A549 (cell line): ENCODE data around the gene PODXL2. TPM values are rescaled to one million over a fixed set of nuclear protein-coding genes. Genes with fewer than 3 reads are reported as not detected.

Experiments used
- ATAC-seq, 2 experiments: fragments of 200-7000 bp in 1 of 2; fragments of >200 bp in 1 of 2; cut with Nextera tagmentation in 1 of 2; cut with Tn5 transposase in 1 of 2; 3 replicates each; pipeline versions ENCODE4 v1.8.0 to v1.9.1; 2018 to 2020; ENCODE audit warnings: mild to moderate bottlenecking in 1 of 2, moderate library complexity in 1 of 2
- CTCF ChIA-PET: fragments of 300-600 bp; sonication (Branson Sonifier 250); formaldehyde crosslinking; extraction: SDS; loops from one replicate; lab custom pipeline; 2021; ENCODE audit warnings: antibody characterized with exemption, inconsistent platforms; lab: Yijun Ruan, JAX
- POLR2A ChIA-PET: fragments of 350-600 bp; formaldehyde crosslinking; extraction: SDS; loops from one replicate; lab custom pipeline; 2021; ENCODE audit warnings: antibody characterized with exemption, inconsistent platforms; lab: Yijun Ruan, JAX
- DNase-seq, 2 experiments: peaks; one replicate each; pipeline versions ENCODE4 v3.0.0 to v3.0.0-alpha.2; 2011 to 2016; ENCODE audit warnings: low read depth in 1 of 2, low spot score in 1 of 2
- FAIRE-seq: peaks from 2 replicates; lab custom pipeline; 2011; peaks lifted over from hg19 to GRCh38; lab: Jason Lieb, UNC
- H3K27ac ChIP-seq, 2 experiments: fragments of >200 bp; sonication (Bioruptor Twin); formaldehyde crosslinking; 3 replicates each; pipeline ENCODE4 v1.5.1; 2016 to 2017
- H3K4me1 ChIP-seq: fragments of >200 bp; sonication (Bioruptor Twin); formaldehyde crosslinking; 3 replicates; pipeline ENCODE4 v1.6.1; 2016
- H3K4me2 ChIP-seq: fragments of >200 bp; sonication (Bioruptor Twin); formaldehyde crosslinking; 3 replicates; pipeline ENCODE4 v1.6.1; 2016
- H3K4me3 ChIP-seq: fragments of >200 bp; sonication (Bioruptor Twin); formaldehyde crosslinking; 3 replicates; pipeline ENCODE4 v1.5.1; 2016
- H3K9me3 ChIP-seq: fragments of >200 bp; sonication (Bioruptor Twin); formaldehyde crosslinking; 3 replicates; pipeline ENCODE4 v1.6.1; 2016
- ATOH8 ChIP-seq: fragments of 250-450 bp; sonication (Bioruptor Pico); IDR thresholded peaks from 2 replicates; pipeline ENCODE4 v1.5.0; 2020; ENCODE audit warnings: low read depth, mild to moderate bottlenecking, moderate library complexity
- CEBPB ChIP-seq, 2 experiments: fragments of >200 bp in 1 of 2; sonication (Bioruptor Twin) in 1 of 2; formaldehyde crosslinking in 1 of 2; IDR thresholded peaks; 2 replicates each; pipeline ENCODE4 v1.6.1; 2012 to 2016
- CHD2 ChIP-seq: fragments of 150-350 bp; IDR thresholded peaks from 2 replicates; pipeline ENCODE4 v1.6.1; 2014; ENCODE audit warnings: low read length; ENCODE audit not compliant: partially characterized antibody
- CHD4 ChIP-seq: fragments of 200-600 bp; sonication (generic); IDR thresholded peaks from 2 replicates; pipeline ENCODE4 v1.6.1; 2016; ENCODE audit warnings: antibody characterized with exemption, mild to moderate bottlenecking, borderline replicate concordance
- CTCF ChIP-seq: fragments of >200 bp; sonication (Bioruptor Twin); formaldehyde crosslinking; IDR thresholded peaks from 3 replicates; pipeline ENCODE4 v1.5.1; 2016
- E2F6 ChIP-seq: IDR thresholded peaks from 2 replicates; pipeline ENCODE4 v1.6.1; 2012; ENCODE audit warnings: low read depth, borderline replicate concordance
- EHMT2 ChIP-seq: fragments of 200-600 bp; sonication (generic); IDR thresholded peaks from 2 replicates; pipeline ENCODE4 v1.6.1; 2016; ENCODE audit warnings: antibody characterized with exemption, low read depth, mild to moderate bottlenecking, moderate library complexity
- ELK1 ChIP-seq: fragments of 150-350 bp; IDR thresholded peaks from 2 replicates; pipeline ENCODE4 v1.6.1; 2014; ENCODE audit warnings: low read depth, mild to moderate bottlenecking, low read length
- FOSB ChIP-seq: fragments of 250-450 bp; sonication (Bioruptor Pico); IDR thresholded peaks from 2 replicates; pipeline ENCODE4 v1.5.0; 2020; ENCODE audit warnings: mild to moderate bottlenecking, moderate library complexity
- GATA3 ChIP-seq: IDR thresholded peaks from 2 replicates; pipeline ENCODE4 v1.6.1; 2012; ENCODE audit warnings: borderline replicate concordance
- HDAC2 ChIP-seq: fragments of 200-600 bp; sonication (generic); IDR thresholded peaks from 2 replicates; pipeline ENCODE4 v1.6.1; 2016
- HMGXB4 ChIP-seq: fragments of 250-450 bp; sonication (Bioruptor Pico); IDR thresholded peaks from 2 replicates; pipeline ENCODE4 v1.5.0; 2021; ENCODE audit warnings: mild to moderate bottlenecking, moderate library complexity, borderline replicate concordance
- HOXA7 ChIP-seq: fragments of 250-450 bp; sonication (Bioruptor Pico); IDR thresholded peaks from 2 replicates; pipeline ENCODE4 v1.5.0; 2020; ENCODE audit warnings: mild to moderate bottlenecking, moderate library complexity
- HOXB13 ChIP-seq: fragments of 250-450 bp; sonication (Bioruptor Pico); IDR thresholded peaks from 2 replicates; pipeline ENCODE4 v1.5.0; 2020; ENCODE audit warnings: low read depth, mild to moderate bottlenecking, moderate library complexity
- JUN ChIP-seq, 2 experiments: fragments of >200 bp; sonication (Bioruptor Twin); formaldehyde crosslinking; IDR thresholded peaks; 2 replicates in 1 of 2; 3 replicates in 1 of 2; pipeline ENCODE4 v1.6.1; 2016 to 2017
- JUNB ChIP-seq: fragments of >200 bp; sonication (Bioruptor Twin); formaldehyde crosslinking; IDR thresholded peaks from 2 replicates; pipeline ENCODE4 v1.6.1; 2016
- KDM1A ChIP-seq: fragments of 200-600 bp; sonication (generic); IDR thresholded peaks from 2 replicates; pipeline ENCODE4 v1.6.1; 2016; ENCODE audit warnings: low read depth, mild to moderate bottlenecking
- KDM5A ChIP-seq: fragments of 200-600 bp; sonication (generic); IDR thresholded peaks from 2 replicates; pipeline ENCODE4 v1.6.1; 2016; ENCODE audit warnings: antibody characterized with exemption, mild to moderate bottlenecking
- MAZ ChIP-seq: fragments of 150-350 bp; IDR thresholded peaks from 2 replicates; pipeline ENCODE4 v1.6.1; 2014; ENCODE audit warnings: antibody characterized with exemption, low read depth, low read length, borderline replicate concordance
- NR3C1 ChIP-seq: fragments of >200 bp; sonication (Bioruptor Twin); formaldehyde crosslinking; IDR thresholded peaks from 3 replicates; pipeline ENCODE4 v1.6.1; 2017
- PHF8 ChIP-seq: fragments of 200-600 bp; sonication (generic); IDR thresholded peaks from 2 replicates; pipeline ENCODE4 v1.6.1; 2016; ENCODE audit warnings: low read depth, mild to moderate bottlenecking, antibody characterized with exemption, moderate library complexity, borderline replicate concordance
- RARB ChIP-seq: fragments of 250-450 bp; sonication (Bioruptor Pico); IDR thresholded peaks from 2 replicates; pipeline ENCODE4 v1.8.0; 2021; ENCODE audit warnings: mild to moderate bottlenecking, moderate library complexity
- RFX5 ChIP-seq: fragments of 450-650 bp; IDR thresholded peaks from 2 replicates; pipeline ENCODE4 v1.7.1; 2014; ENCODE audit warnings: antibody characterized with exemption, mild to moderate bottlenecking, moderate library complexity
- RNF2 ChIP-seq: fragments of 200-600 bp; sonication (generic); IDR thresholded peaks from 2 replicates; pipeline ENCODE4 v1.6.1; 2016; ENCODE audit warnings: low read depth, mild to moderate bottlenecking, antibody characterized with exemption, moderate library complexity, borderline replicate concordance
- TP53 ChIP-seq: fragments of 250-450 bp; sonication (Bioruptor Pico); IDR thresholded peaks from 2 replicates; pipeline ENCODE4 v1.5.0; 2021; ENCODE audit warnings: mild to moderate bottlenecking, moderate library complexity
- USF2 ChIP-seq: fragments of 450-650 bp; IDR thresholded peaks from 2 replicates; pipeline ENCODE4 v1.6.1; 2014; ENCODE audit warnings: antibody characterized with exemption
- ZNF302 ChIP-seq: fragments of 250-450 bp; sonication (Bioruptor Pico); IDR thresholded peaks from 2 replicates; pipeline ENCODE4 v1.9.0; 2021; ENCODE audit warnings: inconsistent platforms, mild to moderate bottlenecking, moderate library complexity
- WGBS: methylation state at CpG from one replicate; pipeline ENCODE4 v1.1.6; 2017; ENCODE audit errors: missing lambda C conversion rate; 5-methylcytosine and 5-hydroxymethylcytosine counted together
- polyA plus RNA-seq, 4 experiments: library from polyadenylated mRNA; depleted of rRNA in 3 of 4; stranded (reverse); fragments of >200 nt; fragmentation: RNase III in 1 of 4; extraction: RNeasy Plus Mini Kit Qiagen cat#74134 plus additional on column Dnase treatment in 1 of 4; gene quantifications; 2 replicates in 3 of 4; 3 replicates in 1 of 4; pipeline ENCODE4 v1.2.3, GENCODE V29; 2011 to 2017

PODXL2 gene
- polyA plus RNA-seq, 2 of the 4 experiments (the other 2 are of a cell fraction): 4.2 to 5.5 TPM

- no peaks in the 10 kb centered on the region for H3K9me3 ChIP-seq
- ATAC-seq: no peak
- H3K4me3 ChIP-seq: no peak overlapping the region
- no peak for FAIRE-seq
- DNase-seq: no peak
- H3K27ac ChIP-seq: no peak overlapping the region
- ChIA-PET CTCF (interaction anchor here (1.4 kb wide), 1 partner anchor 18 kb away, joined by 4 read pairs; no protein-coding TSS in a partner anchor), POLR2A (no interaction called here)
- WGBS: 75% methylated on average over 10 of the region's 10 CpGs
- peaks cover 21% of the 10 kb centered on the region for H3K4me1 ChIP-seq
- TF ChIP-seq JUN (IDR thresholded peaks at IDR 0.05): no peak
- no peak for TF ChIP-seq CHD4
- TF ChIP-seq EHMT2: no peak
- TF ChIP-seq HDAC2: no peak
- TF ChIP-seq MAZ: no peak
- no peak for TF ChIP-seq RNF2
- TF ChIP-seq KDM5A: no peak
- no peak for TF ChIP-seq CTCF
- TF ChIP-seq KDM1A: no peak
- no peak for TF ChIP-seq NR3C1
- TF ChIP-seq PHF8: no peak
- TF ChIP-seq USF2: no peak
- TF ChIP-seq HMGXB4 (CRISPR knock-in tag): no peak
- no peak for TF ChIP-seq CEBPB (IDR thresholded peaks at IDR 0.05)
- H3K4me2 ChIP-seq: no peak overlapping the region
These were observed 85.2 kb downstream of the PODXL2 start for GRCh38 chr3:127714125-127714571.

- CTCF ChIA-PET: interaction anchor here (0.6 to 1.4 kb wide), 2 partner anchors 18 to 23 kb away, joined by 4 read pairs; no protein-coding TSS in a partner anchor
- H3K4me2 ChIP-seq: no peak overlapping the region
- WGBS: 97% methylated on average over 4 of the region's 5 CpGs
- no peak for FAIRE-seq
- H3K27ac ChIP-seq: no peak overlapping the region
- no peak for TF ChIP-seq KDM1A
- no peak for TF ChIP-seq RFX5
- TF ChIP-seq TP53 (CRISPR knock-in tag): no peak
- TF ChIP-seq E2F6: no peak
- TF ChIP-seq FOSB (CRISPR knock-in tag): no peak
- no peak for TF ChIP-seq ATOH8 (CRISPR knock-in tag)
- no peak for TF ChIP-seq HDAC2
- TF ChIP-seq ELK1: no peak
- TF ChIP-seq CHD2: no peak
- TF ChIP-seq HOXA7 (CRISPR knock-in tag): no peak
- TF ChIP-seq NR3C1: no peak
- TF ChIP-seq HOXB13 (CRISPR knock-in tag): no peak
- TF ChIP-seq PHF8: no peak
- no peak for TF ChIP-seq JUNB
- no peak for TF ChIP-seq RARB (CRISPR knock-in tag)
- no peak for TF ChIP-seq MAZ
- TF ChIP-seq GATA3: no peak
- TF ChIP-seq ZNF302 (CRISPR knock-in tag): no peak
- TF ChIP-seq, all 56 proteins: peak for 0
- no peaks in the 10 kb centered on the region for H3K9me3 ChIP-seq
- POLR2A ChIA-PET: no interaction called here
- ATAC-seq (no peak), DNase-seq (no peak)
- no peak overlapping the region for H3K4me3 ChIP-seq
- H3K4me1 ChIP-seq: peaks cover 17% of the 10 kb centered on the region
These were observed 85.9 kb downstream of the PODXL2 start for GRCh38 chr3:127714866-127715265.
